NCI-H345 treated with DMSO at 0.1 percent for 48 hours (cell line): ENCODE measurements around the gene CD58.
A peak's percentile ranks its signal among the peaks of the same experiment; 100 is the strongest.
"Not testable (repeated sequence)": the region's sequence is repeated elsewhere in the genome, so short reads cannot be mapped to it uniquely, and the experiment has no call there.

Source experiments
- DNase-seq: peaks from one replicate; lab custom pipeline; 2025; ENCODE audit not compliant: unreplicated experiment; lab: John Stamatoyannopoulos, UW

The CD58 gene

GRCh38 chr1:116593401-116593800 lies 22.6 kb upstream of the CD58 start:
- not testable (repeated sequence) for DNase-seq

DNA sequence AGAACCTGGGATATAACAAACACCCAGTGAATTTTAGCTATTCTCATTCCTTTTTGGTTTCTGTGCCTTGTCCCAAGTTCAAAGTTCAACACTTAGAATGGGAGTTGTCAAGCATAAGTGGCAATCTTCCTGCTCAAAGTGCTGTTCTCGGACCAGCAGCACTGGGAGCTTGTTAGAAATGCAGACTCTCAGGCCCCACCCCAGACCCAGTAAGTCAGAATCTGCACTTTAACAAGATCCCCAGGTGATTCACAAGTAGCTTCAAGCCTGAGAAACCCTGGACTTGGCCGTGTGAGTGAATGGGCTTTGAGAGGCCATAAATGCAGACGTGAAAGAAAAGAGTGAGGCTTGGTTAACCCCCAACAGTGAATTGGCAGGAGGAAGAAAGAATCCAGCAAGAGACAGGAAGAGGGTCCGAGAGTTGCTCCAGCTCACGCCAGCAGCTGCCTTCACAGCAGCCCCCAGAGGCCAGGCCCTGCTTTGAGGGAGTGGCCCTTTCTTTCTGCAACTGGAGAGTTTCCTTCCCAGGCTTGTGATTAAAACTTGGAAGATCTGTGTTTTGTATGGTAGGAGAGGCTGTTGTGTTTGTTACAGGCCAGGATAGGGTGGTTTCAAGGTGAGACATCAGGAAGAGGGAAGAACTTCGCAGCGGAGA lies 21.3 kb upstream of the CD58 start:
- DNase-seq = not testable (repeated sequence)

DNA sequence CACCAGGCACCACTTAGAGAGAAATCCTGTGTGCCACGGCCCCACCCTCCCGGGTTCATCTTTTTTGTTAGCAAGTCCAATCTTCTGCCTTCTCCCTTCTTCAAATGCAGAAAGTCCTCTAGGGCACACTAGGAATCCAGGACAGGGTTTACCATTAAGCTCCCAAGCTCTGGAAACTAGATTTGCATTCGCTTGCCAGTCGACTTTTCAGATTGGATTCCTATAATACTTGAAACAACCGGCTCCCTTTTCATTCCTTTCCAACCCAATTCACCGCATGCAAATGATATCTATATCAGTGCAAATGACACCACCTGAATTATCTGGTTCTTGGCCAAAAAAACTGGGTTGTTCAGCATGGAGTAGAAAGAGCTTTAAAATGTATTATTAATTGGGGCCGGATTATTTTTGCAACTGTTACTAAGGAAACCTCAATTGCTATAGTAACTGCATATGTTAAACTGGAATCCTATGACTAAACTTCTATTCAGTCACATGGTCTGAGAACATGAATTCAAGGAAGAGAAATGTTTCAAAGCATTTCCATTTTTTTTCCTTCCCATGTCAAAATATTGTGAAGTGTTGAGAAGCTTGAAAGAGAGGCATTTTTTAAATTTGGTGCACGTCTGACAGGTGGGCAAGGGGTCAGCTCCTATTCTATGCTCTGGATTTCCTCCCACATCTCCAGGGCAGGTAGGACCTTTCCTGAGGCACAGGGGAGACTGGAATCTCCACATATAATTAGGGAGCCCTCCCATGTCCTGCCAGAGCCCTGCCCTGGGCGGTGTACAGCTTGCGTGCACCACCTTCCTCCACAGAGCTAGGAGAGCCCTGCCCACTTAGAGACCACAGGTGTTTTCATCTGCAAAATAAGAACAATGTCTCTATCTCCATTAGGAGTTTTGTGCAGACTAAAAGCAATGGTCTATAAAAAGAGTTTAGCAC lies 20.5 kb upstream of the CD58 start:
- DNase-seq = not testable (repeated sequence)

- not testable (repeated sequence) for DNase-seq
These were observed 19.7 kb upstream of the CD58 start for GRCh38 chr1:116590359-116591005.

DNA sequence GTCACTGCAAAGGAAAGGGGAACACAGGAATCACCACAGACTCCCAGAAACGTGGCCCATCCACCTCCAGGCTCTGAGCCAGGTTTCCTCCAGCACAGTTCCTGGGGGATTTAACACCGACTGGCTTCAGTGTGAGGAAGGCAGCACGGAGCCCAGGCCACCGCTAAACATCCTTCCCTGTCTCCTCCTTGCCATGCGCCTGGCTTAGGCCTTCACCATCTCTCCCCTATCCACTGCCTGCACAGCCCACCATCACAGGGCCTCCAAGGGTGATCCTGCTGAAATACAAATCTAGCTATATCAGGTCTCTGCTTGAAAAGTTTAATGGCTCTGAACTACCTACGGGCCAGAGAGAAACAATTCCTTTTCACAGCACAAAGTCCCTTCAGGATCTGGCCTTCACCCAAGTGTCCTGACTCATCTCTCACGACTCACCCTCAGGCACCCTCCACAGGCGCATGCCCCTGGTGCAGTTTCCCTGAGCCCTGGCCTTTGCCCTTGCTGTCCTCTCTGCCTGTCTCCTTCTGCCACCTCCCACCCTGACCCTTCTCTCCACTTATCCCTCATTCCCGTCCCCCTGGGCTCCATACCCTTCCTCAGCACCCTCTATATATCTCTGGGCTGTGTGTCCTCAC lies 18.4 kb upstream of the CD58 start:
- not testable (repeated sequence) for DNase-seq

- DNase-seq = no peak
These were observed 16.8 kb upstream of the CD58 start for GRCh38 chr1:116587501-116588227.

- DNase-seq = no peak
These were observed 15.9 kb upstream of the CD58 start for GRCh38 chr1:116586741-116587143.

GRCh38 chr1:116585886-116586285 lies 15.1 kb upstream of the CD58 start:
- no peak for DNase-seq

DNA sequence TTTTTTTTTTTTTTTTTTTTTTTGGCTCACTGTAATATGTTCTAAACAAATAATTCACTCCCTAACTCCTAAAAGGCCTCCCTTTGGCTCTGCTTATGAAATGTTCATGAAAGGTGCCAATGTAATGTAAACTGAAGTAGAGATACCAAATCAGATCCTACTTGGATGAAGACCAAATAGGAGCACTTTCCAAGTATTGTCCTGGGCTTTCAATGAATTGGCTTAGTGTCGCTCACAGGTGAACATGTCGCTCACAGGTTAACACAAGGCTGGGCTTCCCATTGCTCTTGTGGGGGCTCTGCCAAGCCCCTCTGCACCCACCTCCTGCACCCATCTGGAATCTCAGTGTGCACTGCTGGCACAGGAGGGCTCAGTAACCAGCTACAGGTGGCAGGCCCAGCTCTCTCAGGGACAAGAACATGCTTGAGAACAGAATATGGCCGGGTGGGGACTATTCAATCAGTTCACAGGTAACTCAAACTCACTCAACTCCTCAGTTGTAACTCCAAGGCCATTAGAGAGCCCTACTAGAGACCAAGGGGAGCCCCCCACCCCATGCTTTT lies 10.6 kb upstream of the CD58 start:
- DNase-seq = no peak

DNA sequence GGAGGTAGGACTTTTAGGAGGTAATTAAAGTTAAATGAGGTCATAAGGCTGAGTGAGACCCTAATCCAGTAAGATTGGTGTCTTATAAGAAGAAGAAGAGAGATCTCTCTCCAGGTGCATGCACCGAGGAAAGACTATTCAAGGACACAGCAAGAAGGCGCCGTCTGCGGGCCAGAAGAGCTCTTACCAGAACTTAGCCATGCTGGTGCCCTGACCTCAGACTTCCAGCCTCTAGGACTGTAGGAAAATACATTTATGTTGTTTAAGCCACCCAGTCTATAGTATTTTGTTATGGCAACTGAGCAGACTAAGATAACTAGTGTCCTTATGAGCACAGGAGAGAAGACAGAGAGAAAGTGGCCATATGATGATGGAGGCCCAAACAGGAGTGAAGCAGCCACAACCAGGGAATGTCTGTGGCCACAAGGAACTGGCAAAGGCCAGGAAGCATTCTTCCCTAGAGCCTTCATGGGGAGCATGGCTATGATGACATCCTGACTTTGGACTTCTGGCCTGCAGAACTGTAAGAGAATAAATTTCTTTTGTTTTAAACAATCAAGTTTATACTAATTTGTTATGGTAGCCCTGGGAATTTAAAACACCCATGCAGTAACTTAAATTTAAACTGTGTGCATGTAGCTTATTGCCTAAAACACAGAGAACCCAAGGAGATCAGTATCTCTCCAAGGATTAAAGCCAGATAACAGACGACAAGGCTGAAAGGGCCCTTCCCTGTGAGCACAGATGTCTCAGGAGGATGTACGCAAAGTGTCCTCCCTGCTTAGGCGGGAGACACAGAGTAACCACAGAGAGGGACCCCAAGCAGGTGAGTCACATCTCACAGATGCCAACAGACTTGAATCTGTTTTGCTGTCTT lies 9.9 kb upstream of the CD58 start:
- no peak for DNase-seq

GRCh38 chr1:116579259-116579875 lies 8.5 kb upstream of the CD58 start:
- no peak for DNase-seq

DNA sequence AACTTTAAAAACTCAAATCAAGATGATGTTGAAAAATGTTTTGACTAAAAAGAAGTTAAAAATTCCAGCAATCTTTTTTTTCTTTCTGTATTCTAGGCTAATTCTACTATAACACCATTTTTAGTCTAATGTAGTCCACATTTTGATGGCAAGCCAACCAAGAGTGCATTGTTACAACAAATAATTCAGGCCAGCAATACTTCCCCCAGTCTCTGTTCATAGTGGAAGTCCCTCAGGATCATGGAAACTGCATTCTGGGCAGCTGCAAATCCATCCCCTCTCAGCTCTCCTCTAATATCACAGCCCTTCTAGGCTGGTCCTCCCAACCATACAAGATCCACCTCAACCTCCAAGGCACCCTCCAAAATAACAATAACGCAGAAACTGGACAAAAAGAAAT lies 7.8 kb upstream of the CD58 start:
- DNase-seq = no peak

- no peak for DNase-seq
These were observed 7.0 kb upstream of the CD58 start for GRCh38 chr1:116577759-116578314.

- peak; percentile 30 for DNase-seq
These were observed 3.9 kb upstream of the CD58 start for GRCh38 chr1:116574581-116575291.

DNA sequence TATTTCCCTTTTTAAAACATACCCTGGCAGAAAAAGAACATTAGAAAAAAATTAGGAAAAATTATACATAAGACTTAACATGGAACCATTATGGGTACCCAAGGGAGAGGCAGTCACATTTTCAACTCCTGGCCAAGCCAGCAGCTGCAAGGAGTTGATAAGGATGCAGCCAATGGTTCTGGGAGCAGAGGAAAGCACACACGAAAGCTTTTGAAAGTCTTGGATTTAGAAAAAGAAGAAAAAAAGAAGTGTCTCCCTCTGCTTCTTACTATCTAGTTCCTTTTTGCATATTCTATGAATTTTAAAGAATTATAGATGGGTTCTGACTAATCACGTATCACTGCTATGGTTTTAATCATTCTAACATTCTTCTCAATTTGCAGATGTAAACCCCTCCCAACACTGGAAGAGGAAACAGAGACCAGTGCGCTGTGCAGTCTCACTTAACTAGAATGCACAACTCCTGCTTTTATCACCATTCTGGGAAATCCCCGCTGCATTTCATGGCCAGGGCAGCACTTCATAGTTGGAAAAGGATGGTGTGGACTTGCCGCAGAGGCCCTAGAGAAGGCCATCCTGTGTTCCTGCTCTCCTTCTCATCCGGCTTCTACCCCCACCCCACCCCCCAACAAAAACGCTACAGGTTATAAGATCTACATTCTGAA lies 2.7 kb upstream of the CD58 start:
- DNase-seq = no peak

GRCh38 chr1:116572771-116573430 lies 2.1 kb upstream of the CD58 start:
- no peak for DNase-seq

- no peak for DNase-seq
These were observed 1.3 kb upstream of the CD58 start for GRCh38 chr1:116572099-116572498.
